HepG2 (cell line): ENCODE measurements around the gene VEGFA. TPM values are rescaled to one million over a fixed set of nuclear protein-coding genes. Genes with fewer than 3 reads are reported as not detected.

ENCODE experiments used
- ETV6 ChIP-seq: sonication (generic); formaldehyde crosslinking; conservative IDR thresholded peaks from 2 replicates; pipeline ENCODE4 v1.4.0; 2020; ENCODE audit warnings: missing genetic modification reagents
- MIXL1 ChIP-seq: IDR thresholded peaks from 2 replicates; pipeline ENCODE4 v1.6.1; 2016
- NAIF1 ChIP-seq: sonication (generic); formaldehyde crosslinking; IDR thresholded peaks from 2 replicates; pipeline ENCODE4 v1.5.0; 2020; ENCODE audit warnings: mild to moderate bottlenecking, missing genetic modification reagents, borderline replicate concordance
- NFE2 ChIP-seq: sonication (generic); formaldehyde crosslinking; IDR thresholded peaks from 2 replicates; pipeline ENCODE4 v1.4.0; 2020; ENCODE audit warnings: missing genetic modification reagents
- SMAD9 ChIP-seq: sonication (generic); formaldehyde crosslinking; IDR thresholded peaks from 2 replicates; pipeline ENCODE4 v1.5.1; 2020; ENCODE audit warnings: mild to moderate bottlenecking, missing genetic modification reagents
- SP140L ChIP-seq: sonication (generic); formaldehyde crosslinking; IDR thresholded peaks from 2 replicates; pipeline ENCODE4 v1.4.0; 2020; ENCODE audit warnings: missing genetic modification reagents, borderline replicate concordance
- TOE1 ChIP-seq: sonication (generic); formaldehyde crosslinking; IDR thresholded peaks from 2 replicates; pipeline ENCODE4 v1.4.0; 2020; ENCODE audit warnings: mild to moderate bottlenecking, missing genetic modification reagents
- ZNF12 ChIP-seq: sonication (generic); formaldehyde crosslinking; IDR thresholded peaks from 2 replicates; pipeline ENCODE4 v1.5.0; 2020; ENCODE audit warnings: missing genetic modification reagents
- ZNF367 ChIP-seq: sonication (generic); formaldehyde crosslinking; IDR thresholded peaks from 2 replicates; pipeline ENCODE4 v1.4.0; 2020; ENCODE audit warnings: missing genetic modification reagents, borderline replicate concordance
- ZNF557 ChIP-seq: sonication (generic); formaldehyde crosslinking; IDR thresholded peaks from 2 replicates; pipeline ENCODE4 v1.4.0; 2020; ENCODE audit warnings: missing genetic modification reagents
- polyA plus RNA-seq, 8 experiments: library from polyadenylated mRNA; depleted of rRNA in 3 of 8; stranded (reverse) in 7 of 8; unstranded in 1 of 8; fragments of >200 nt; fragmentation: Illumina TruSeq in 4 of 8; extraction: Trizol in 4 of 8; gene quantifications; 2 replicates each; pipeline versions ENCODE4 v1.2.1 to v1.2.3, GENCODE V29; 2011 to 2016; ENCODE audit warnings: low read depth in 4 of 8, missing spikeins in 1 of 8, mixed read lengths in 1 of 8; ENCODE audit not compliant: insufficient read depth in 1 of 8
- total RNA-seq, 5 experiments: library from RNA; depleted of rRNA; stranded (reverse); fragments of >200 nt; fragmentation: Illumina TruSeq; extraction: Trizol; gene quantifications; 2 replicates each; pipeline ENCODE4 v1.2.3, GENCODE V29; 2016; ENCODE audit warnings: low read depth in 1 of 5
- TF ChIP-seq, protein P1 (sequence below): sonication (generic); formaldehyde crosslinking; IDR thresholded peaks from 2 replicates; pipeline ENCODE4 v1.4.0; 2020; ENCODE audit warnings: mild to moderate bottlenecking, missing genetic modification reagents, borderline replicate concordance
- TF ChIP-seq, protein P2 (sequence below): sonication (generic); formaldehyde crosslinking; IDR thresholded peaks from 2 replicates; pipeline ENCODE4 v1.4.0; 2020; ENCODE audit warnings: missing genetic modification reagents, mild to moderate bottlenecking, borderline replicate concordance
- TF ChIP-seq, protein P3 (sequence below): sonication (generic); formaldehyde crosslinking; IDR thresholded peaks from 2 replicates; pipeline ENCODE4 v1.8.1; 2023; ENCODE audit warnings: mild to moderate bottlenecking, missing genetic modification reagents, borderline replicate concordance
- TF ChIP-seq, protein P4 (sequence below): sonication (generic); formaldehyde crosslinking; IDR thresholded peaks from 2 replicates; pipeline ENCODE4 v1.5.1; 2020; ENCODE audit warnings: missing genetic modification reagents, mild to moderate bottlenecking, borderline replicate concordance
- TF ChIP-seq, protein P5 (sequence below): sonication (generic); formaldehyde crosslinking; IDR thresholded peaks from 2 replicates; pipeline ENCODE4 v1.8.0; 2022; ENCODE audit warnings: missing genetic modification reagents, mild to moderate bottlenecking, borderline replicate concordance
- TF ChIP-seq, protein P6 (sequence below): sonication (generic); formaldehyde crosslinking; IDR thresholded peaks from 2 replicates; pipeline ENCODE4 v1.8.0; 2022; ENCODE audit warnings: mild to moderate bottlenecking, missing genetic modification reagents

VEGFA gene
- total and polyA plus RNA-seq, 2 of the 13 experiments (the other 11 are each of a cell fraction or from before 2014, with no cell fraction given), result 68.1 to 629 TPM

DNA sequence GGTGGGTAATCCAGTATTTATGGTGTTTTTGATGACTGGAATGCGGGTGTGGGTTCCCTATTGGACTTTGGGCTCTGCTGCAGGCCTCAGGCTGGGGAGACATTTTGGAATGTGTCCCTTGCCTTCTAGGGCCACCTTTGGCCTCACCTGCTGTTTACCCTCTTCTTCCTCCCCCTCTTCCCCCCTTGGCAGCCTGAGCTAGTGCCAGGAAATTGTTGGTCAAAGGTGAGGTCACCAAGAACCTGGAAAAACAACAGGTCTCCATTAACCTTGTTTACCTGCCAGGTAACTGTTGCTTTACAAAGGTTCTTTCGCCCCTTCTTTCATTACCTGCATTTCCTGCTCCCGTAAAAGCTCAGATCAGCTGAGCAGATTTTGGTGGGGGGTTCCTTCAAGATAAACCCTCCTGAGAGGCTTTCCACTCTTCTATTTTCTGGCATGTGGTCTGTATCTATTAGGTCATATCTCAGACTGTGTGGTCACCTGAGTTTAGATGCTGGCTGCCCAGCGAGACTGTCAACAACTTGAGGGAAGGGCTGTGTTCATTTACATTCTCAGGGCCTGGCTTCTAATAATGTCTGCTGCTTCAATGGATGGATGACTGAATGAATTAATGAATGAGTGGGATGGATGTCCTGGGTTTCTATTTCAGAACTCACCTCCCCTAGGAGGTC, 34.7 kb downstream of the VEGFA start (continued):
- TF ChIP-seq, protein P1, sequence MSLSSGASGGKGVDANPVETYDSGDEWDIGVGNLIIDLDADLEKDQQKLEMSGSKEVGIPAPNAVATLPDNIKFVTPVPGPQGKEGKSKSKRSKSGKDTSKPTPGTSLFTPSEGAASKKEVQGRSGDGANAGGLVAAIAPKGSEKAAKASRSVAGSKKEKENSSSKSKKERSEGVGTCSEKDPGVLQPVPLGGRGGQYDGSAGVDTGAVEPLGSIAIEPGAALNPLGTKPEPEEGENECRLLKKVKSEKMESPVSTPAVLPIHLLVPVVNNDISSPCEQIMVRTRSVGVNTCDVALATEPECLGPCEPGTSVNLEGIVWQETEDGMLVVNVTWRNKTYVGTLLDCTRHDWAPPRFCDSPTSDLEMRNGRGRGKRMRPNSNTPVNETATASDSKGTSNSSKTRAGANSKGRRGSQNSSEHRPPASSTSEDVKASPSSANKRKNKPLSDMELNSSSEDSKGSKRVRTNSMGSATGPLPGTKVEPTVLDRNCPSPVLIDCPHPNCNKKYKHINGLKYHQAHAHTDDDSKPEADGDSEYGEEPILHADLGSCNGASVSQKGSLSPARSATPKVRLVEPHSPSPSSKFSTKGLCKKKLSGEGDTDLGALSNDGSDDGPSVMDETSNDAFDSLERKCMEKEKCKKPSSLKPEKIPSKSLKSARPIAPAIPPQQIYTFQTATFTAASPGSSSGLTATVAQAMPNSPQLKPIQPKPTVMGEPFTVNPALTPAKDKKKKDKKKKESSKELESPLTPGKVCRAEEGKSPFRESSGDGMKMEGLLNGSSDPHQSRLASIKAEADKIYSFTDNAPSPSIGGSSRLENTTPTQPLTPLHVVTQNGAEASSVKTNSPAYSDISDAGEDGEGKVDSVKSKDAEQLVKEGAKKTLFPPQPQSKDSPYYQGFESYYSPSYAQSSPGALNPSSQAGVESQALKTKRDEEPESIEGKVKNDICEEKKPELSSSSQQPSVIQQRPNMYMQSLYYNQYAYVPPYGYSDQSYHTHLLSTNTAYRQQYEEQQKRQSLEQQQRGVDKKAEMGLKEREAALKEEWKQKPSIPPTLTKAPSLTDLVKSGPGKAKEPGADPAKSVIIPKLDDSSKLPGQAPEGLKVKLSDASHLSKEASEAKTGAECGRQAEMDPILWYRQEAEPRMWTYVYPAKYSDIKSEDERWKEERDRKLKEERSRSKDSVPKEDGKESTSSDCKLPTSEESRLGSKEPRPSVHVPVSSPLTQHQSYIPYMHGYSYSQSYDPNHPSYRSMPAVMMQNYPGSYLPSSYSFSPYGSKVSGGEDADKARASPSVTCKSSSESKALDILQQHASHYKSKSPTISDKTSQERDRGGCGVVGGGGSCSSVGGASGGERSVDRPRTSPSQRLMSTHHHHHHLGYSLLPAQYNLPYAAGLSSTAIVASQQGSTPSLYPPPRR, result peak; percentile 87
- TF ChIP-seq, protein P2, sequence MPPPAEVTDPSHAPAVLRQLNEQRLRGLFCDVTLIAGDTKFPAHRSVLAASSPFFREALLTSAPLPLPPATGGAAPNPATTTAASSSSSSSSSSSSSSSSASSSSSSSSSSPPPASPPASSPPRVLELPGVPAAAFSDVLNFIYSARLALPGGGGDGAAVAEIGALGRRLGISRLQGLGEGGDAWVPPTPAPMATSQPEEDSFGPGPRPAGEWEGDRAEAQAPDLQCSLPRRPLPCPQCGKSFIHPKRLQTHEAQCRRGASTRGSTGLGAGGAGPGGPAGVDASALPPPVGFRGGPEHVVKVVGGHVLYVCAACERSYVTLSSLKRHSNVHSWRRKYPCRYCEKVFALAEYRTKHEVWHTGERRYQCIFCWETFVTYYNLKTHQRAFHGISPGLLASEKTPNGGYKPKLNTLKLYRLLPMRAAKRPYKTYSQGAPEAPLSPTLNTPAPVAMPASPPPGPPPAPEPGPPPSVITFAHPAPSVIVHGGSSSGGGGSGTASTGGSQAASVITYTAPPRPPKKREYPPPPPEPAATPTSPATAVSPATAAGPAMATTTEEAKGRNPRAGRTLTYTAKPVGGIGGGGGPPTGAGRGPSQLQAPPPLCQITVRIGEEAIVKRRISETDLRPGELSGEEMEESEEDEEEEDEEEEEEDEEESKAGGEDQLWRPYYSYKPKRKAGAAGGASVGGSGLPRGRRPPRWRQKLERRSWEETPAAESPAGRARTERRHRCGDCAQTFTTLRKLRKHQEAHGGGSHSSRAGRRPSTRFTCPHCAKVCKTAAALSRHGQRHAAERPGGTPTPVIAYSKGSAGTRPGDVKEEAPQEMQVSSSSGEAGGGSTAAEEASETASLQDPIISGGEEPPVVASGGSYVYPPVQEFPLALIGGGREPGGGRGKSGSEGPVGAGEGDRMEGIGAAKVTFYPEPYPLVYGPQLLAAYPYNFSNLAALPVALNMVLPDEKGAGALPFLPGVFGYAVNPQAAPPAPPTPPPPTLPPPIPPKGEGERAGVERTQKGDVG (CRISPR knock-in tag), result no peak
- TF ChIP-seq ZNF12 (no peak), ETV6 (CRISPR knock-in tag) (no peak; the same call in 1 of the 2 replicates), NFE2 (CRISPR knock-in tag) (no peak), SMAD9 (CRISPR knock-in tag) (no peak), TOE1 (CRISPR knock-in tag) (no peak), SP140L (CRISPR knock-in tag) (no peak), ZNF367 (CRISPR knock-in tag) (no peak), MIXL1 (CRISPR knock-in tag) (peak; percentile 69; the same call in 1 of the 2 replicates), ZNF557 (CRISPR knock-in tag) (peak; percentile 68; the same call in 1 of the 2 replicates), NAIF1 (CRISPR knock-in tag) (peak; percentile 71; the same call in 1 of the 2 replicates)
- TF ChIP-seq, protein P3, sequence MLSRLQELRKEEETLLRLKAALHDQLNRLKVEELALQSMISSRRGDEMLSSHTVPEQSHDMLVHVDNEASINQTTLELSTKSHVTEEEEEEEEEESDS (CRISPR knock-in tag), result no peak
- TF ChIP-seq, protein P4, sequence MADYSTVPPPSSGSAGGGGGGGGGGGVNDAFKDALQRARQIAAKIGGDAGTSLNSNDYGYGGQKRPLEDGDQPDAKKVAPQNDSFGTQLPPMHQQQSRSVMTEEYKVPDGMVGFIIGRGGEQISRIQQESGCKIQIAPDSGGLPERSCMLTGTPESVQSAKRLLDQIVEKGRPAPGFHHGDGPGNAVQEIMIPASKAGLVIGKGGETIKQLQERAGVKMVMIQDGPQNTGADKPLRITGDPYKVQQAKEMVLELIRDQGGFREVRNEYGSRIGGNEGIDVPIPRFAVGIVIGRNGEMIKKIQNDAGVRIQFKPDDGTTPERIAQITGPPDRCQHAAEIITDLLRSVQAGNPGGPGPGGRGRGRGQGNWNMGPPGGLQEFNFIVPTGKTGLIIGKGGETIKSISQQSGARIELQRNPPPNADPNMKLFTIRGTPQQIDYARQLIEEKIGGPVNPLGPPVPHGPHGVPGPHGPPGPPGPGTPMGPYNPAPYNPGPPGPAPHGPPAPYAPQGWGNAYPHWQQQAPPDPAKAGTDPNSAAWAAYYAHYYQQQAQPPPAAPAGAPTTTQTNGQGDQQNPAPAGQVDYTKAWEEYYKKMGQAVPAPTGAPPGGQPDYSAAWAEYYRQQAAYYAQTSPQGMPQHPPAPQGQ (CRISPR knock-in tag), result no peak
- TF ChIP-seq, protein P5, sequence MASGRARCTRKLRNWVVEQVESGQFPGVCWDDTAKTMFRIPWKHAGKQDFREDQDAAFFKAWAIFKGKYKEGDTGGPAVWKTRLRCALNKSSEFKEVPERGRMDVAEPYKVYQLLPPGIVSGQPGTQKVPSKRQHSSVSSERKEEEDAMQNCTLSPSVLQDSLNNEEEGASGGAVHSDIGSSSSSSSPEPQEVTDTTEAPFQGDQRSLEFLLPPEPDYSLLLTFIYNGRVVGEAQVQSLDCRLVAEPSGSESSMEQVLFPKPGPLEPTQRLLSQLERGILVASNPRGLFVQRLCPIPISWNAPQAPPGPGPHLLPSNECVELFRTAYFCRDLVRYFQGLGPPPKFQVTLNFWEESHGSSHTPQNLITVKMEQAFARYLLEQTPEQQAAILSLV (CRISPR knock-in tag), result no peak
- TF ChIP-seq, protein P6, sequence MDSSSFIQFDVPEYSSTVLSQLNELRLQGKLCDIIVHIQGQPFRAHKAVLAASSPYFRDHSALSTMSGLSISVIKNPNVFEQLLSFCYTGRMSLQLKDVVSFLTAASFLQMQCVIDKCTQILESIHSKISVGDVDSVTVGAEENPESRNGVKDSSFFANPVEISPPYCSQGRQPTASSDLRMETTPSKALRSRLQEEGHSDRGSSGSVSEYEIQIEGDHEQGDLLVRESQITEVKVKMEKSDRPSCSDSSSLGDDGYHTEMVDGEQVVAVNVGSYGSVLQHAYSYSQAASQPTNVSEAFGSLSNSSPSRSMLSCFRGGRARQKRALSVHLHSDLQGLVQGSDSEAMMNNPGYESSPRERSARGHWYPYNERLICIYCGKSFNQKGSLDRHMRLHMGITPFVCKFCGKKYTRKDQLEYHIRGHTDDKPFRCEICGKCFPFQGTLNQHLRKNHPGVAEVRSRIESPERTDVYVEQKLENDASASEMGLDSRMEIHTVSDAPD (CRISPR knock-in tag), result no peak
